IPS-18a (cell line): Measurements from ENCODE around the gene NDUFB10.

ENCODE experiments used
- H3K27ac ChIP-seq: one replicate; pipeline ENCODE4 v1.5.1; 2013; ENCODE audit warnings: low read length
- H3K27me3 ChIP-seq: one replicate; pipeline ENCODE4 v1.6.1; 2013; ENCODE audit warnings: mild to moderate bottlenecking, low read length; ENCODE audit not compliant: control insufficient read depth, insufficient read depth
- H3K36me3 ChIP-seq: one replicate; pipeline ENCODE4 v1.6.1; 2013; ENCODE audit warnings: low read depth, low read length; ENCODE audit not compliant: control insufficient read depth
- H3K4me1 ChIP-seq: one replicate; pipeline ENCODE4 v1.6.1; 2013; ENCODE audit warnings: low read depth, low read length; ENCODE audit not compliant: control insufficient read depth
- H3K4me3 ChIP-seq: one replicate; pipeline ENCODE4 v1.5.1; 2013; ENCODE audit warnings: low read length
- H3K9ac ChIP-seq: one replicate; pipeline ENCODE4 v1.6.1; 2013; ENCODE audit warnings: mild to moderate bottlenecking, low read length, moderate library complexity
- H3K9me3 ChIP-seq: one replicate; pipeline ENCODE4 v1.6.1; 2013; ENCODE audit warnings: low read depth, low read length; ENCODE audit not compliant: control insufficient read depth

The NDUFB10 gene

GRCh38 chr16:1998360-1998835 lies 39.1 kb downstream of the NDUFB10 start:
- peaks cover 46% of the 10 kb centered on the region for H3K36me3 ChIP-seq

DNA sequence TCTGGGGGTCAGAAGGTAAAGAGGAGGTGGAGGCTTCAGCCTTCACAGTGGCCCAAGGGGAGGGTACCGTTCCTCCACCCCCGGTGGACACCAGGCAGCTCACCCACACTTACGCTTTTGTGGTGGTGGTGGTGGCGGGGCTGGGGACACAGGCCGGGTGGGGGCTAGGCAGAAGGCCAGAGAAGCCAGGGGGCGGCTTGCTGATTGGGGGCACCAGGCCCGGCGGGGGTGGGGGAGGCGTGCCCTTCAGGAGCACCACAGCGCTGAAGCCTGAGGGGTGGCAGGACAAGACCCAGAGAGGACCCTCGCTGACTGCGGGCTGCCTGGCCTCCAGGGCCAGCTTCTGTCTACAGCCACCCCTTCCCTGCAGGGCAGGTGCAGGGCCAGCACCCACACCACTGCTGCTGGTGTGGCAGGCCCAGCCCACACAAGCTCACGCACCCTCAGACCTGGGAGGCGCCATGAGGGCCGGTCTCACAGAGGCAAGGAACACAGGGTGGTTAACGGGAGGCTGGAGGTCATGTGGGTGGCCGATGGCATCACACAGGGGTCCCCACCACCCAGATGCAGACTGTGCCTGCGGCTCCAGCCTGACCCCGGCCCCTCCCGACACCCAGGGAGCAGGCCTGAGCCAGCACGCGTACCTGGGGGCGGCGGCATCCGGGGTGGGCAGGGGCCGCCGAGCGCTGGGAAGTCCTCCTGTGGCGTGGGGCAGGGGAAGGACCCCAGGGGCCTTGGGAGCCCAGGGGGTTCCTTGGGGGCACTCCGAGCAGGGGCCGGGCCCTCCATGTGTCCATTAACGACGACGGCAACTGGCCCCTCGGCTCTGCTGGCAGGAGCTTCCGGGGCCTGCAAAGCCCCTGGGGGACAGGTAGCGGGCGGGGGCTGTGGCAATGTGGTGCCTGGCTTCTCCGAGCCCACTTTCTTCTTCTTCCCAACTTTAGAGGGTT lies 39.8 kb downstream of the NDUFB10 start:
- no peaks in the 10 kb centered on the region for H3K27me3 ChIP-seq
- peaks cover 46% of the 10 kb centered on the region for H3K36me3 ChIP-seq
- H3K4me3 ChIP-seq: no peak overlapping the region
- no peak overlapping the region for H3K27ac ChIP-seq
- peaks cover 2% of the 10 kb centered on the region for H3K4me1 ChIP-seq
- H3K9ac ChIP-seq: no peak overlapping the region
- no peaks in the 10 kb centered on the region for H3K9me3 ChIP-seq

More at GRCh38 chr16:1998360-1998835, 39.1 kb downstream of the NDUFB10 start:
- H3K27ac ChIP-seq: no peak overlapping the region
- no peak overlapping the region for H3K4me3 ChIP-seq
- no peaks in the 10 kb centered on the region for H3K4me1 ChIP-seq
- H3K27me3 ChIP-seq: no peaks in the 10 kb centered on the region
- no peak overlapping the region for H3K9ac ChIP-seq
- no peaks in the 10 kb centered on the region for H3K9me3 ChIP-seq

DNA sequence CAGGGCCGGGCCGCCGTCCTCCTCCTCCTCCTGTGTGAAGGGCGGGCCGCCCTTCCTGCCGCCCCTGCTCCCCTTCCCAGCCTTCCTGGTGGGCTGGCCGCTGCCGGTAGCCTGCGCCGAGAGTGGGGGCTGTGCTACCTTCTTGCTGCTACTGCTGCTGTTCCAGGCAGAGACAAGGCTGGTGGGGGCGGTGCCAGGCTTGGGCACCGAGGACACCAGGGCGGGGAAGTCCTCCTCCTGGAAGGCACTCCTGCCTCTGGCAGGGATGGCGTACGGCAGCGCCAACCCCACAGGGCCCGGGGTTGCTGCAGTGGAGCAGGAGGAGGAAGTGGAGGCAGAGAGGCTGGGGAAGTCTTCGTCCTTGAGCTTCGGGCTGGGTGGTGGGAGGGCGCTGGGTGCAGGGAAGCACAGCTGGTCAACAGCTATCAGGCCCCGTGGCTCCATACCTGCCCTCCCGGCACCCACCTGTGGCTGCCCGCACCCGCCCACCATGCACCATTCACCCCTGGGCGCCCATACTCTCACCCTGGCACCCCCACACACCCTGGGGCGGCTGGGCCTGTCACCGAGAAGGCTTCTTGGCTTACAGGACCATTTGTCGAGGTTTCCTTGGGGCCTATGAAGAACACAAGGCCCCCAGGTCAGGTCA lies 40.7 kb downstream of the NDUFB10 start:
- no peak overlapping the region for H3K4me3 ChIP-seq
- peaks cover 46% of the 10 kb centered on the region for H3K36me3 ChIP-seq
- H3K9me3 ChIP-seq: no peaks in the 10 kb centered on the region
- H3K27ac ChIP-seq: no peak overlapping the region
- no peak overlapping the region for H3K9ac ChIP-seq
- H3K4me1 ChIP-seq: peaks cover 5% of the 10 kb centered on the region
- no peaks in the 10 kb centered on the region for H3K27me3 ChIP-seq

- H3K9me3 ChIP-seq: no peaks in the 10 kb centered on the region
- no peak overlapping the region for H3K27ac ChIP-seq
- no peaks in the 10 kb centered on the region for H3K27me3 ChIP-seq
- H3K4me1 ChIP-seq: peaks cover 5% of the 10 kb centered on the region
- H3K9ac ChIP-seq: no peak overlapping the region
- peaks cover 46% of the 10 kb centered on the region for H3K36me3 ChIP-seq
- H3K4me3 ChIP-seq: no peak overlapping the region
These were observed 41.7 kb downstream of the NDUFB10 start for GRCh38 chr16:2001035-2001434.

DNA sequence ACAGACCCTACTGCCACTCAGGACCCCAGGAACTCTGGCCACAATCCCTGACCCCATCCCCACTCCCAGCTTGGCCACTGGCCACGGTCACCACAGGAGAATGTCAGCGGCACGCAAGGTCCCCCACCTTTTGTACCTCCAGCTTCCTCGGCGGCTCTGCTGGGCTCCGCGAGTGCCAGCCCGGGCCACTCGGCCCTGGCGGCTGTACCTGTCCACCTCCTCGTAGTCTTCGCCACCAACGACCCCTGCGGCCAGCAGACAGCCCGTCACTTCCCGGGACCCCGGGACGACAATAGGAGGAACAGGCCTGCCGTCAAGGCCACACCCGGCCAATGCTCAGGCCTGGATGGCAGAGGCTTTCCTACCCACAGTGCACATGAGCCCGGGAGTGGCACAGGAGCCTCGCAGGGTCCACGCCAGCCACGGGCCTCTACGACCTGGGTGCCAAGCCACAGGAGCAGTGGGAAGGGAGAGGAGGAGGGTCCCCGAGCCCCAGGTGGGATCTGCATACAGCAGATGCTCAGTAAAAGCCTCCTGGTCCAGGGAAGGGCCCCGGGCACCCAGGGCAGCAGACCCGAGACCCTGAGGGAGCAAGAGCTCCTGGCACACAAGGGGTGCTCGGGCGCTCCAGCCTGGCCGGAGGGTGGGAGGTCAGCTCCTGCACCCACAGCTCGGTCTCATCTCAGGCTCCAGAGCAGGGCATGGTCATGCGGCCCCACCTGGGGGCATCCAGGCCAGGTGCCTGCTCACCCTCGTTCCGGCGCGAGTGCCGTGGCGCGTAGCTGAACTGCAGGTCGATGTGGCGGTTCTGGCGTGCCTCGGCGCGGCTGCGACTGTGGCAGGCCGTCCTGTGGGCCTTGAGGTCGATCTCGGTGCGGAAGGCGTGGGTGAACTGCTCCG lies 42.4 kb downstream of the NDUFB10 start:
- no peak overlapping the region for H3K27ac ChIP-seq
- no peaks in the 10 kb centered on the region for H3K27me3 ChIP-seq
- peaks cover 5% of the 10 kb centered on the region for H3K4me1 ChIP-seq
- H3K4me3 ChIP-seq: no peak overlapping the region
- H3K9ac ChIP-seq: no peak overlapping the region
- H3K36me3 ChIP-seq: peaks cover 46% of the 10 kb centered on the region
- H3K9me3 ChIP-seq: no peaks in the 10 kb centered on the region

DNA sequence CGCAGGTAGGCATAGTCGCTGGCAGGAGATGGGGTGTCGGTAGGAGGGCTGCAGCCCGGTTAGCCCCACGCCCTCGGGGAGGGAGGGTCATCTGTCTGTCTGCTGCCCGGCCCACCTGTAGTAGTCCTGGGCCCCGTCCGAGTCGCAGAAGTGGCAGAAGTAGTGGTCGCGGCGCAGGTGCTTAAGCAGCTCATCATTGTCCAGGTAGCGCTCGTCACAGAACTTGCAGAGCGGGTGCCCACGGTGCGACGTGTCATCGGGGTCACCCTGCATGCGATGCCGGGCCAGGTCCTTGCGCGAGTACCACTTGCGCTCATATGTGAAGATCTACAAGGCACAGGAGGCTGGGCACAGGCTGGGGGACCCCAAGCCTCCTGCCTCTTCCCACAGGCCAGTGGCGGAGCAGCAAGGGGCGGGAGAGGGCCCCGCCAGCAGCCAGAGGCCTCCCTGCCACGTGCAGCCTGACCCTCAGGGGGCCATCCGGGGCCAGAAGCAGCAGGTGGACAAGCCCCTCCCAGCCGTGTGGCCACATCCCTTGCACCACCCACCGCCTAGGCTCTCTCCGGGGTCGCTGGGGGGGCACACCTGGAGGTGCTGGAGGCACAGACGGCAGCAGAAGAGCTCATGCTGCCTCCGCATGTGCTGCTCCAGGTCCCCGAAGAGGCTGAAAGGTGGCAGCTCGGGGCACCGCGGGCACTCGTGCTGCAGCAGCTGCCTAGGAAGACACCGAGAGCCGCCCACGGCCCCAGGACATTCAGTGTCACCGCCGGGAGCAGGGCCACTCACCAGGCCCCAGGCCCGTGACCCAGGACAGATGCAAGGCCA lies 43.3 kb downstream of the NDUFB10 start:
- H3K36me3 ChIP-seq: peaks cover 42% of the 10 kb centered on the region
- H3K9ac ChIP-seq: no peak overlapping the region

DNA sequence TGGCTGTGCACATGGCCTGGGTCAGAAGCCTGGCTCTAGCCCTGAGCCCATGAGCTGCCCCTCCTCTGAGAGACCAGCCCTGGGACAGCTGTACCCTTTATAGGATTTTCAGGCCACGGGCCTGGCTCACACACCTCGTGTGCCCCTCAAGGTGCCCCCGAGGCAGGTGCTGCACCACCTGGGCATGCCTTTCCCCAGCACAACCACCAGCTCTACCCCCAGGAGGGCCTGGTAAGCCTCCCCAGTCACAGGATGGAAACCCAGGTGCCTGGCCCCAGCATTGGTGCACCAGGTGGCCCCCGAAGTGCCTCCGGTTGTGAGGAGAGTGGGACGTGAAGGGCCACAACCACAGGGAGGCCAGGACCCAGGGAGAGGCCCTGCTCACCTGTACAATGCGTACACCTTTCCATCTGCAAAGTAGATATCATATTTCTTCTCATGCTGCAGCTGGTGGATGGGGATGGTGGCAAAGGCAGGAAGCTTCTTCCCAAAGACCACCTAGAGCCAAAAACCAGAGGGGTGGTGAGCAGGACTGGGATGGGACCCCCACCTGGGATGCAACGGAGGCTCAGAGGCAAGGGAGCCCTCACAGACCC lies 44.0 kb downstream of the NDUFB10 start:
- H3K4me1 ChIP-seq: peaks cover 10% of the 10 kb centered on the region
- H3K9me3 ChIP-seq: no peaks in the 10 kb centered on the region
- H3K27me3 ChIP-seq: no peaks in the 10 kb centered on the region
- H3K9ac ChIP-seq: no peak overlapping the region
- no peak overlapping the region for H3K4me3 ChIP-seq
- H3K36me3 ChIP-seq: peaks cover 35% of the 10 kb centered on the region
- H3K27ac ChIP-seq: no peak overlapping the region

More for the DNA sequence above, 43.3 kb downstream of the NDUFB10 start:
- H3K4me3 ChIP-seq: no peak overlapping the region
- H3K9me3 ChIP-seq: no peaks in the 10 kb centered on the region
- H3K4me1 ChIP-seq: peaks cover 6% of the 10 kb centered on the region
- no peaks in the 10 kb centered on the region for H3K27me3 ChIP-seq
- no peak overlapping the region for H3K27ac ChIP-seq

DNA sequence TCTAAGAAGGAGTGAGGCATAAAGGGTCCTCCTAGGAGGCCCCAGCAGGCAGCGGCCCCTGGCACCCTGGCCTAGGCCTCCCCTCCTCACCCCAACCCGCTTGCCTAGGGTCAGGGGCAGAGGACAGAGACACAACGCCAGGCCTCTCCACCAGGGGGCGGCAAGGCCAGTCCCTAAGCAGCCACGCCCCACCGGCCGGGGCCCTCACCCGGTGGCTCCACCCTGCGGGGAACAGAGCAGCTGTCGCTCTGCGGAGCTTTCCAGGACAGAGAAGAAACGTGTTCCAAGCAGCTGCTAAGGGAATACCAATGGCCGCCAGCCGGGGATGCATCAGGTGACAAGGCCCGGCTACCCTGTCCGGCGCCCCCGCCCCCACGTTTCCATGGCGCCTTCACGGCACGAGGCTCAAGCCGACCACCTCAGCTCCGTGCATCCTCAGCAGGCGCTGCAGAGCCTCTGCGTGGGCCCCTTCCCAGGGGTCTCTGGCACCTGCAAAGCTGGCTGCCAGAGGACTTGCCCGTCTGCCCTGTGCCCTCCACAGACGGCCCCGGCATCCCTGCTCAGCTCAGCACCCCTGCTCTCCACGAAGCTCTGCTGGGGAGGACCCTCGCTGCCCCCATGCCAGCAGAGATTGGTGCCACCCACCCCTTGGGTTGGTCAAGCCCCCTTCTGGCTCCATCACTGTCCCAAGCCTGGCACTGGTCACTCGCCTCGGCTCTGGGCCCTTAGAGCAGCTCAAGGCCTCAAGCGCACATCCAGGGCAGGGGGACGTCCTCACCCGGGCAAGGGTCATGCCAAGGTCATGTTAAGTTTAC lies 44.7 kb downstream of the NDUFB10 start:
- H3K27ac ChIP-seq: no peak overlapping the region

DNA sequence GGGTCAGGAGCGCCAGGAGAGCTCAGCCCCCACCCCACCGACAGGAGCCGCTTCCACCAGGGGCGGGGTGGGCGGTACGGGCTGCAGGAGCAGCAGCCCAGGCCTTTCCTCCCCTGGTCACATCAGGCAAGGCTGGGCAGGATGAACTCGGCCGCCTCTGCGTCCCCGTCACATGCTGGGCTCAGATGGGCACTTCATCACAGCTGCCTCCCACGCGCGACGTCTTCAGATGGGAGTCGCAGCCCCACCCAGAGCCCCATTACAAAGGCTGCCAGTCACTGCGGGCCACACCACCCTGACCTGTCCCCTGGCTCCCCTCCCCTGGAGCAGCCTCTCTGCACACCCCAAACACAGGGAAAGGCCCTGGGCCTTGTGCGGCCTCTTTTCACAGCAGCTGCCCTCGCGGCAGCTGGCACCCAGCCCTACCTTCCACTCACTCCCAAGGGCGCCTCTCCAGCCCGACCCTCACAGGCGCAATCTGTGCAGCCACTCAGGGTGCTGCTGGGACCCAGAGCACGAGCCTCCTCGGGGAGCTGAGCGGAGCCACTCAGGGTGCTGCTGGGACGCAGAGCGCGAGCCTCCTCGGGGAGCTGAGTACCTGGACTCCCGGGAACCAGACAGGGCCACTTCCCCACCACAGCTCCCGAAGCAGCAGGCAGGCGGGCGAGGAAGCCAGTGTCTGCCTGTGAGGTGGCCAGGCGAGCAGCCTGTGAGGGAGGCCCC lies 45.6 kb downstream of the NDUFB10 start:
- no peaks in the 10 kb centered on the region for H3K27me3 ChIP-seq
- H3K4me3 ChIP-seq: no peak overlapping the region
- no peak overlapping the region for H3K27ac ChIP-seq
- no peak overlapping the region for H3K9ac ChIP-seq
- H3K4me1 ChIP-seq: peaks cover 13% of the 10 kb centered on the region
- H3K36me3 ChIP-seq: peaks cover 29% of the 10 kb centered on the region
- H3K9me3 ChIP-seq: no peaks in the 10 kb centered on the region

More for the DNA sequence above, 44.7 kb downstream of the NDUFB10 start:
- H3K4me3 ChIP-seq: peak overlapping the region; percentile 14
- no peaks in the 10 kb centered on the region for H3K27me3 ChIP-seq
- peaks cover 13% of the 10 kb centered on the region for H3K4me1 ChIP-seq
- peaks cover 31% of the 10 kb centered on the region for H3K36me3 ChIP-seq
- no peaks in the 10 kb centered on the region for H3K9me3 ChIP-seq
- H3K9ac ChIP-seq: no peak overlapping the region
